ENCODE measurements around the gene PRIMPOL.

The PRIMPOL gene

DNA sequence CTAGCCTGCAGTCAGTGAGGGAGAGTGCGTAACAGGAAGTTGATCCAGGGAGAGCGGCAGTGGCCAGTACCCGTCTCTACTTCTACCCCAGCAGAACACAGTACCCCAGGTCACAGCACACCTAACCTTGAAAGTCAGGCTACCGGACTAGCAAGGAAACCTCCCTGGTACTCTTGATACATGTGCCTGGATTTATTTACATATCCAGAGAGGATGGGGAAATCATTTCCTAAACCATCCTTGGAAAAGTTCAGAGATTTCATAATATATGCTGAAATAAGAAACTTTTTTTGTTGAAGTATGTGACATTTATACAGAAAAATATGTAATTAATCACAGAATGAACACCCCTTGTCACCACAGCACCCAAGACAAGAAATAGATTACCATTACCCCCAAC, 24.5 kb downstream of the PRIMPOL start:
- H3K27ac ChIP-seq, result no peak overlapping the region
- H4K20me1 ChIP-seq (ENCODE audit: insufficient read depth), result no peaks in the 10 kb centered on the region

GRCh38 chr4:184675018-184675417, 25.5 kb downstream of the PRIMPOL start:
- H3K4me2 ChIP-seq, result no peak overlapping the region
- TF ChIP-seq, protein P1, sequence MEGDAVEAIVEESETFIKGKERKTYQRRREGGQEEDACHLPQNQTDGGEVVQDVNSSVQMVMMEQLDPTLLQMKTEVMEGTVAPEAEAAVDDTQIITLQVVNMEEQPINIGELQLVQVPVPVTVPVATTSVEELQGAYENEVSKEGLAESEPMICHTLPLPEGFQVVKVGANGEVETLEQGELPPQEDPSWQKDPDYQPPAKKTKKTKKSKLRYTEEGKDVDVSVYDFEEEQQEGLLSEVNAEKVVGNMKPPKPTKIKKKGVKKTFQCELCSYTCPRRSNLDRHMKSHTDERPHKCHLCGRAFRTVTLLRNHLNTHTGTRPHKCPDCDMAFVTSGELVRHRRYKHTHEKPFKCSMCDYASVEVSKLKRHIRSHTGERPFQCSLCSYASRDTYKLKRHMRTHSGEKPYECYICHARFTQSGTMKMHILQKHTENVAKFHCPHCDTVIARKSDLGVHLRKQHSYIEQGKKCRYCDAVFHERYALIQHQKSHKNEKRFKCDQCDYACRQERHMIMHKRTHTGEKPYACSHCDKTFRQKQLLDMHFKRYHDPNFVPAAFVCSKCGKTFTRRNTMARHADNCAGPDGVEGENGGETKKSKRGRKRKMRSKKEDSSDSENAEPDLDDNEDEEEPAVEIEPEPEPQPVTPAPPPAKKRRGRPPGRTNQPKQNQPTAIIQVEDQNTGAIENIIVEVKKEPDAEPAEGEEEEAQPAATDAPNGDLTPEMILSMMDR (conservative IDR thresholded peaks at IDR 0.05; ENCODE audit: low read depth, low read length), result no peak
- no peaks in the 10 kb centered on the region for H3K79me2 ChIP-seq (ENCODE audit: insufficient read depth, low read depth)
- H3K27ac ChIP-seq, result no peak overlapping the region
- no peaks in the 10 kb centered on the region for H3K36me3 ChIP-seq (ENCODE audit: insufficient read depth)
- no peak overlapping the region for H3K9ac ChIP-seq
- H3K27me3 ChIP-seq (ENCODE audit: insufficient read depth, low read depth), result no peaks in the 10 kb centered on the region
- H3K4me1 ChIP-seq (ENCODE audit: low read depth, poor library complexity, severe bottlenecking), result no peaks in the 10 kb centered on the region
- H3K4me3 ChIP-seq (IDR thresholded peaks at IDR 0.05; ENCODE audit: insufficient read depth, low read depth, low read length), result no peak overlapping the region
- H4K20me1 ChIP-seq (ENCODE audit: insufficient read depth), result no peaks in the 10 kb centered on the region
- H2AFZ ChIP-seq (ENCODE audit: low read depth), result no peak overlapping the region

More for the DNA sequence above, 24.5 kb downstream of the PRIMPOL start:
- TF ChIP-seq, protein P1 (conservative IDR thresholded peaks at IDR 0.05; ENCODE audit: low read depth, low read length), result no peak
- H3K9ac ChIP-seq, result no peak overlapping the region
- H3K27me3 ChIP-seq (ENCODE audit: insufficient read depth, low read depth), result no peaks in the 10 kb centered on the region
- H3K4me3 ChIP-seq (IDR thresholded peaks at IDR 0.05; ENCODE audit: insufficient read depth, low read depth, low read length), result no peak overlapping the region
- H3K36me3 ChIP-seq (ENCODE audit: insufficient read depth), result no peaks in the 10 kb centered on the region
- H2AFZ ChIP-seq (ENCODE audit: low read depth), result no peak overlapping the region
- H3K4me1 ChIP-seq (ENCODE audit: low read depth, poor library complexity, severe bottlenecking), result peaks cover under 1% of the 10 kb centered on the region
- no peak overlapping the region for H3K4me2 ChIP-seq
- H3K79me2 ChIP-seq (ENCODE audit: insufficient read depth, low read depth), result no peaks in the 10 kb centered on the region

DNA sequence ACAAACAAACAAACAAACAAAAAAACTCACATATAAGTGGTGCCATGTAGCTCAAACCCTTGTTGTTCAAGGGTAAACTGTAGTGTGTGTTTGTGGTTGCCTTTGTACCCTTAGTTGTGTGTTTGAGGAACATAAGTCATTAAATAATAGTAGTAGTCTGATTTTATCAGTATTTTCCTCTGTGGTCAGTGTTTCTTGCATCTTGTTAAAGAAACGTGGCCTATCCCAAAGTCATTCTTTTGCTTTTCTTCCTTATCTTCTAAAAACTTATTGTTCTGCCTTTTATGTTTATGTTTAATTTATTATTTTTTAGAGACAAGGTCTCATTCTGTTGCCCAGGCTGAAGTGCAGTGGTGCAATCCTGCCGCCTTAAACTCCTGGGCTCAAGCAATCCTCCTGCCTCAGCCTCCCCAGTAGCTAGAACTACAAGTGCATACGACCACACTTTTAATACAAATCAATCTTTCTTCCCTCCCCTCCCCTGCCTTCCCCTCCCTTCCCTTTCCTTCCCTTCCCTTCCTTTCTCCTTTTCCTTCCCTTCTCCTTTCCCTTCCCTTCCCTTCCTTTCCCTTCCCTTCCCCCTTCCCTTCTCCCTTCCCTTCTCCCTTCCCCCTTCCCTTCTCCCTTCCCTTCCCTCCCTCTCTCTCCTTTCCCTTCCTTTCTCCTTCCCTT, 26.4 kb downstream of the PRIMPOL start:
- Histone ChIP-seq H3K4me1 (ENCODE audit: low read depth, poor library complexity, severe bottlenecking) (no peaks in the 10 kb centered on the region), H3K9ac (no peak overlapping the region)

DNA sequence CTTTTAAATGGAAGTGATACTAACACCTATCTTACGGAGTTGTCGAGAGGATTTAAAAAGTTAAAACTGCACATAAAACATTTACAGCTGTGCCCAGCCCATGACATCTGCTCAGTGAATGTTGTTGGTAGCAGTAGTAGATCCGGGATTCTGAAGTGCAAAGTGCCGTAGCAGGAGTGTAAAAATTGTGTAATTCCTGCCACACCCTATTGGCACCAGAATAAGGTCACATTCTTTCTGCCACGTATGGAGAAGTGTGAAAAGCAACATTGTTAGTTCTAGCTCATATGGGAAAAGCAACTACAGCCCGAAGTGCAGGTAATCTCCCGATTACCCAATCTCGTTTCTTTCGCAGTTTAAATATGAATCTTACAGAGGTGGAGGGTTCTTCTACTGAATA, 31.2 kb downstream of the PRIMPOL start:
- no peaks in the 10 kb centered on the region for H3K79me2 ChIP-seq (ENCODE audit: insufficient read depth, low read depth)
- no peak overlapping the region for H3K4me2 ChIP-seq
- H3K9ac ChIP-seq, result no peak overlapping the region
- H3K27ac ChIP-seq, result no peak overlapping the region
- no peaks in the 10 kb centered on the region for H4K20me1 ChIP-seq (ENCODE audit: insufficient read depth)
- H3K27me3 ChIP-seq (ENCODE audit: insufficient read depth, low read depth), result no peaks in the 10 kb centered on the region
- H3K36me3 ChIP-seq (ENCODE audit: insufficient read depth), result no peaks in the 10 kb centered on the region
- TF ChIP-seq, protein P1 (conservative IDR thresholded peaks at IDR 0.05; ENCODE audit: low read depth, low read length), result no peak
- H3K4me3 ChIP-seq (IDR thresholded peaks at IDR 0.05; ENCODE audit: insufficient read depth, low read depth, low read length), result no peak overlapping the region
- H2AFZ ChIP-seq (ENCODE audit: low read depth), result no peak overlapping the region
- peaks cover 10% of the 10 kb centered on the region for H3K4me1 ChIP-seq (ENCODE audit: low read depth, poor library complexity, severe bottlenecking)

More for the DNA sequence above, 26.4 kb downstream of the PRIMPOL start:
- TF ChIP-seq, protein P1 (conservative IDR thresholded peaks at IDR 0.05; ENCODE audit: low read depth, low read length), result no peak
- H2AFZ ChIP-seq (ENCODE audit: low read depth), result no peak overlapping the region
- no peaks in the 10 kb centered on the region for H3K36me3 ChIP-seq (ENCODE audit: insufficient read depth)
- H3K27me3 ChIP-seq (ENCODE audit: insufficient read depth, low read depth), result no peaks in the 10 kb centered on the region
- no peak overlapping the region for H3K4me2 ChIP-seq
- no peak overlapping the region for H3K4me3 ChIP-seq (IDR thresholded peaks at IDR 0.05; ENCODE audit: insufficient read depth, low read depth, low read length)
- H4K20me1 ChIP-seq (ENCODE audit: insufficient read depth), result no peaks in the 10 kb centered on the region
- H3K27ac ChIP-seq, result no peak overlapping the region
- H3K79me2 ChIP-seq (ENCODE audit: insufficient read depth, low read depth), result no peaks in the 10 kb centered on the region
